ACC112 (cell line): ENCODE measurements around the gene CPA5.

Experiments used
- H2AFZ ChIP-seq: fragments of 200-600 bp; sonication (generic); one replicate; pipeline ENCODE4 v1.6.0; 2017; ENCODE audit warnings: antibody characterized with exemption, low read length; ENCODE audit not compliant: unreplicated experiment
- H3K27ac ChIP-seq: fragments of 200-600 bp; sonication (generic); 2 replicates; pipeline ENCODE4 v1.5.1; 2014; ENCODE audit warnings: low read depth, mild to moderate bottlenecking, antibody characterized with exemption, low read length, moderate library complexity
- H3K27me3 ChIP-seq: fragments of 200-600 bp; sonication (generic); 2 replicates; pipeline ENCODE4 v1.6.1; 2014; ENCODE audit warnings: mild to moderate bottlenecking, antibody characterized with exemption, low read length, moderate library complexity, mixed read lengths; ENCODE audit not compliant: insufficient read depth
- H3K36me3 ChIP-seq: fragments of 200-600 bp; sonication (generic); 2 replicates; pipeline ENCODE4 v1.6.1; 2016; ENCODE audit warnings: mild to moderate bottlenecking, antibody characterized with exemption, low read length, moderate library complexity, mixed read lengths; ENCODE audit not compliant: insufficient read depth
- H3K4me1 ChIP-seq: fragments of 200-600 bp; sonication (generic); one replicate; pipeline ENCODE4 v1.6.1; 2016; ENCODE audit warnings: low read length, mixed read lengths; ENCODE audit not compliant: insufficient read depth, unreplicated experiment, control insufficient read depth
- H3K4me3 ChIP-seq: fragments of 200-600 bp; sonication (generic); 2 replicates; pipeline ENCODE4 v1.5.1; 2014; ENCODE audit warnings: mild to moderate bottlenecking, low read depth, low read length
- H3K79me2 ChIP-seq: fragments of 200-600 bp; sonication (generic); one replicate; pipeline ENCODE4 v1.6.0; 2016; ENCODE audit warnings: low read length; ENCODE audit not compliant: control insufficient read depth, unreplicated experiment, insufficient read depth

The CPA5 gene

GRCh38 chr7:130346941-130347340 is 2.3 kb downstream of the CPA5 start:
- no peak overlapping the region for H3K4me3 ChIP-seq
- H3K4me1 ChIP-seq: peaks cover 5% of the 10 kb centered on the region
- no peak overlapping the region for H2AFZ ChIP-seq
- H3K36me3 ChIP-seq: no peaks in the 10 kb centered on the region
- no peaks in the 10 kb centered on the region for H3K27me3 ChIP-seq
- H3K27ac ChIP-seq: no peak overlapping the region
- no peaks in the 10 kb centered on the region for H3K79me2 ChIP-seq

GRCh38 chr7:130349911-130350782 is 5.5 kb downstream of the CPA5 start:
- no peak overlapping the region for H3K4me3 ChIP-seq
- no peak overlapping the region for H3K27ac ChIP-seq
- no peaks in the 10 kb centered on the region for H3K79me2 ChIP-seq
- H3K36me3 ChIP-seq: no peaks in the 10 kb centered on the region
- H2AFZ ChIP-seq: no peak overlapping the region
- H3K4me1 ChIP-seq: peaks cover 20% of the 10 kb centered on the region
- H3K27me3 ChIP-seq: no peaks in the 10 kb centered on the region

GRCh38 chr7:130350945-130351790 is 6.6 kb downstream of the CPA5 start:
- H2AFZ ChIP-seq: no peak overlapping the region
- H3K79me2 ChIP-seq: no peaks in the 10 kb centered on the region
- no peaks in the 10 kb centered on the region for H3K27me3 ChIP-seq
- no peak overlapping the region for H3K4me3 ChIP-seq
- H3K4me1 ChIP-seq: peaks cover 26% of the 10 kb centered on the region
- no peaks in the 10 kb centered on the region for H3K36me3 ChIP-seq
- no peak overlapping the region for H3K27ac ChIP-seq

- Histone ChIP-seq H3K4me1 (peaks cover 32% of the 10 kb centered on the region), H3K27me3 (no peaks in the 10 kb centered on the region), H3K4me3 (no peak overlapping the region), H2AFZ (no peak overlapping the region), H3K36me3 (no peaks in the 10 kb centered on the region), H3K79me2 (no peaks in the 10 kb centered on the region), H3K27ac (no peak overlapping the region)
Measured at GRCh38 chr7:130351791-130352090, 7.1 kb downstream of the CPA5 start.

- Histone ChIP-seq H3K36me3 (no peaks in the 10 kb centered on the region), H3K4me1 (peaks cover 37% of the 10 kb centered on the region), H2AFZ (peak overlapping the region; percentile 47), H3K79me2 (no peaks in the 10 kb centered on the region), H3K4me3 (peak overlapping the region; percentile 42), H3K27ac (no peak overlapping the region), H3K27me3 (no peaks in the 10 kb centered on the region)
Measured at GRCh38 chr7:130352194-130353074, 7.8 kb downstream of the CPA5 start.

- H3K4me3 ChIP-seq: no peak overlapping the region
- no peak overlapping the region for H3K27ac ChIP-seq
- H3K27me3 ChIP-seq: no peaks in the 10 kb centered on the region
- H2AFZ ChIP-seq: no peak overlapping the region
- peaks cover 39% of the 10 kb centered on the region for H3K4me1 ChIP-seq
- no peaks in the 10 kb centered on the region for H3K79me2 ChIP-seq
- H3K36me3 ChIP-seq: no peaks in the 10 kb centered on the region
Measured at GRCh38 chr7:130353196-130353595, 8.6 kb downstream of the CPA5 start.

GRCh38 chr7:130356121-130356875 is 11.7 kb downstream of the CPA5 start:
- Histone ChIP-seq H3K27ac (peak overlapping the region; percentile 88), H3K27me3 (no peaks in the 10 kb centered on the region), H3K4me3 (peak overlapping the region; percentile 19; the same call in 1 of the 2 replicates), H2AFZ (peak overlapping the region; percentile 10), H3K79me2 (no peaks in the 10 kb centered on the region), H3K36me3 (peaks cover 5% of the 10 kb centered on the region; the same call in 1 of the 2 replicates), H3K4me1 (peaks cover 39% of the 10 kb centered on the region)

- Histone ChIP-seq H3K4me3 (peak overlapping the region; percentile 19; the same call in 1 of the 2 replicates), H3K79me2 (no peaks in the 10 kb centered on the region), H2AFZ (peak overlapping the region; percentile 10), H3K27me3 (no peaks in the 10 kb centered on the region), H3K36me3 (peaks cover 5% of the 10 kb centered on the region; the same call in 1 of the 2 replicates), H3K27ac (peak overlapping the region; percentile 88), H3K4me1 (peaks cover 38% of the 10 kb centered on the region)
Measured at GRCh38 chr7:130356876-130357611, 12.4 kb downstream of the CPA5 start.

- Histone ChIP-seq H2AFZ (no peak overlapping the region), H3K4me1 (peaks cover 35% of the 10 kb centered on the region), H3K4me3 (no peak overlapping the region), H3K36me3 (peaks cover 5% of the 10 kb centered on the region; the same call in 1 of the 2 replicates), H3K27ac (no peak overlapping the region), H3K27me3 (no peaks in the 10 kb centered on the region), H3K79me2 (no peaks in the 10 kb centered on the region)
Measured at GRCh38 chr7:130358471-130358870, 13.9 kb downstream of the CPA5 start.
